ENCODE results near the gene LILRA5.
"Not testable (repeated sequence)": the region's sequence is repeated elsewhere in the genome, so short reads cannot be mapped to it uniquely, and the experiment has no call there.

LILRA5 gene

GRCh38 chr19:54307389-54308020 is 5.5 kb downstream of the LILRA5 start:
- no peak for DNase-seq (ENCODE audit: extremely low read depth in 1 of 2, low read depth in 1 of 2)

- no peak for DNase-seq (ENCODE audit: extremely low read depth in 1 of 2, low read depth in 1 of 2)
Measured at GRCh38 chr19:54305141-54305540, 7.8 kb downstream of the LILRA5 start.

GRCh38 chr19:54302257-54302656 is 10.7 kb downstream of the LILRA5 start:
- DNase-seq (ENCODE audit: extremely low read depth in 1 of 2, low read depth in 1 of 2): no peak

GRCh38 chr19:54299515-54299914 is 13.5 kb downstream of the LILRA5 start:
- DNase-seq (ENCODE audit: extremely low read depth in 1 of 2, low read depth in 1 of 2): no peak

GRCh38 chr19:54299126-54299498 is 13.9 kb downstream of the LILRA5 start:
- no peak for DNase-seq (ENCODE audit: extremely low read depth in 1 of 2, low read depth in 1 of 2)

- DNase-seq (ENCODE audit: extremely low read depth in 1 of 2, low read depth in 1 of 2): no peak
Measured at GRCh38 chr19:54298357-54299125, 14.4 kb downstream of the LILRA5 start.

- DNase-seq (ENCODE audit: extremely low read depth in 1 of 2, low read depth in 1 of 2): no peak
Measured at GRCh38 chr19:54297759-54298305, 15.1 kb downstream of the LILRA5 start.

- no peak for DNase-seq (ENCODE audit: extremely low read depth in 1 of 2, low read depth in 1 of 2)
Measured at GRCh38 chr19:54294539-54294938, 18.4 kb downstream of the LILRA5 start.

GRCh38 chr19:54289160-54289559 is 23.8 kb downstream of the LILRA5 start:
- DNase-seq (ENCODE audit: extremely low read depth in 1 of 2, low read depth in 1 of 2): not testable (repeated sequence)

GRCh38 chr19:54287456-54287855 is 25.5 kb downstream of the LILRA5 start:
- no peak for DNase-seq (ENCODE audit: extremely low read depth in 1 of 2, low read depth in 1 of 2)

GRCh38 chr19:54286283-54286682 is 26.7 kb downstream of the LILRA5 start:
- not testable (repeated sequence) for DNase-seq (ENCODE audit: extremely low read depth in 1 of 2, low read depth in 1 of 2)

- not testable (repeated sequence) for DNase-seq (ENCODE audit: extremely low read depth in 1 of 2, low read depth in 1 of 2)
Measured at GRCh38 chr19:54285427-54286056, 27.4 kb downstream of the LILRA5 start.

GRCh38 chr19:54282686-54283470 is 30.1 kb downstream of the LILRA5 start:
- no peak for DNase-seq (ENCODE audit: extremely low read depth in 1 of 2, low read depth in 1 of 2)

- not testable (repeated sequence) for DNase-seq (ENCODE audit: extremely low read depth in 1 of 2, low read depth in 1 of 2)
Measured at GRCh38 chr19:54281729-54282075, 31.3 kb downstream of the LILRA5 start.

GRCh38 chr19:54281007-54281728 is 31.8 kb downstream of the LILRA5 start, which contains the start of gene LILRB2:
Gene LILRB2, minus strand, starts transcription at chr19:54281110. Its CDS starts 614 bp downstream, at chr19:54280496.
- DNase-seq (ENCODE audit: extremely low read depth in 1 of 2, low read depth in 1 of 2): no peak

- DNase-seq (ENCODE audit: extremely low read depth in 1 of 2, low read depth in 1 of 2): not testable (repeated sequence)
Measured at GRCh38 chr19:54280441-54280840, 32.5 kb downstream of the LILRA5 start.

- not testable (repeated sequence) for DNase-seq (ENCODE audit: extremely low read depth in 1 of 2, low read depth in 1 of 2)
Measured at GRCh38 chr19:54280025-54280424, 32.9 kb downstream of the LILRA5 start.

- DNase-seq (ENCODE audit: extremely low read depth in 1 of 2, low read depth in 1 of 2): no peak
Measured at GRCh38 chr19:54279406-54279962, 33.5 kb downstream of the LILRA5 start.

GRCh38 chr19:54278571-54279195 is 34.3 kb downstream of the LILRA5 start:
- DNase-seq (ENCODE audit: extremely low read depth in 1 of 2, low read depth in 1 of 2): not testable (repeated sequence)
